Endothelial cell (in vitro differentiated cells): ENCODE measurements around the gene KCNJ6. TPM values are rescaled to one million over a fixed set of nuclear protein-coding genes. Genes with fewer than 3 reads are reported as not detected.
"Not testable (repeated sequence)": the region's sequence is repeated elsewhere in the genome, so short reads cannot be mapped to it uniquely, and the experiment has no call there.

ENCODE experiments used
- DNase-seq: peaks from one replicate; pipeline ENCODE4 v3.0.0; 2021; ENCODE audit warnings: low spot score
- H3K27ac Mint-ChIP-seq: one replicate; pipeline ENCODE4 v1.8.0; 2021; ENCODE audit warnings: mixed read lengths, inconsistent platforms; ENCODE audit not compliant: unreplicated experiment
- H3K27me3 Mint-ChIP-seq: one replicate; pipeline ENCODE4 v1.8.0; 2021; ENCODE audit warnings: mild to moderate bottlenecking, moderate library complexity, mixed read lengths, inconsistent platforms; ENCODE audit not compliant: unreplicated experiment
- H3K36me3 Mint-ChIP-seq: one replicate; pipeline ENCODE4 v1.8.0; 2021; ENCODE audit warnings: mild to moderate bottlenecking, low read depth, mixed read lengths, inconsistent platforms; ENCODE audit not compliant: unreplicated experiment
- H3K4me1 Mint-ChIP-seq: one replicate; pipeline ENCODE4 v1.8.0; 2021; ENCODE audit warnings: mild to moderate bottlenecking, mixed read lengths, inconsistent platforms; ENCODE audit not compliant: unreplicated experiment
- H3K4me3 Mint-ChIP-seq: one replicate; pipeline ENCODE4 v1.8.0; 2021; ENCODE audit warnings: mild to moderate bottlenecking, mixed read lengths, inconsistent platforms; ENCODE audit not compliant: unreplicated experiment
- H3K9me3 Mint-ChIP-seq: one replicate; pipeline ENCODE4 v1.8.0; 2021; ENCODE audit warnings: mixed read lengths, inconsistent platforms; ENCODE audit not compliant: unreplicated experiment
- total RNA-seq: library from RNA; stranded (reverse); fragmentation: NEBNext Ultra II Directional; extraction: Animal tissue kit (Norgen Biotek cat#: 25700); gene quantifications from one replicate; pipeline ENCODE4 v1.2.1, GENCODE V29; 2021; ENCODE audit not compliant: unreplicated experiment
- TF ChIP-seq, protein P1 (sequence below): fragments of 200-600 bp; sonication (generic); IDR thresholded peaks from one replicate; pipeline ENCODE4 v1.5.0; 2021; ENCODE audit warnings: antibody characterized with exemption; ENCODE audit not compliant: unreplicated experiment

KCNJ6 gene
- total RNA-seq, 1 donor from 2014 or later = 0.41 TPM

DNA sequence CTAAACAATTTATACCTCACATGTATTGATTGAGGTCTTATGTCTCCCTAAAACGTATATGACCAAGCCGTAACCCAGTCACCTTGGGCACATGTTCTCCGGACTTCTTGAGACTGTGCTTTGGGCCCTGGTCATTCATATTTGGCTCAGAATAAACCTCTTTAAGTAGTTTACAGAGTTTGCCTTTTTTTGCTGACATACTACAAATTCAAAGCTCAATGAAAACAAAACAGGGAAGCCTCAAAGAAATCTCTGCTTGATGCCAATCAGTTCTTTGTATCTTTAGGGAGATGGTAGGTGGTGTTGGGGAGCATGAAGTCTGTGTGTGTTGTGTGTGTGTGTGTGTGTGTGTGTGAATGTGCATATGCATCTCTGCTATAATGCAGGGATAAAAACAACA is 247.0 kb downstream of the KCNJ6 start:
- no peak overlapping the region for H3K27ac Mint-ChIP-seq
- no peak for DNase-seq
- H3K4me3 Mint-ChIP-seq = no peak overlapping the region
- peaks cover 2% of the 10 kb centered on the region for H3K27me3 Mint-ChIP-seq
- H3K4me1 Mint-ChIP-seq = peaks cover 20% of the 10 kb centered on the region
- H3K36me3 Mint-ChIP-seq = no peaks in the 10 kb centered on the region
- TF ChIP-seq, protein P1, sequence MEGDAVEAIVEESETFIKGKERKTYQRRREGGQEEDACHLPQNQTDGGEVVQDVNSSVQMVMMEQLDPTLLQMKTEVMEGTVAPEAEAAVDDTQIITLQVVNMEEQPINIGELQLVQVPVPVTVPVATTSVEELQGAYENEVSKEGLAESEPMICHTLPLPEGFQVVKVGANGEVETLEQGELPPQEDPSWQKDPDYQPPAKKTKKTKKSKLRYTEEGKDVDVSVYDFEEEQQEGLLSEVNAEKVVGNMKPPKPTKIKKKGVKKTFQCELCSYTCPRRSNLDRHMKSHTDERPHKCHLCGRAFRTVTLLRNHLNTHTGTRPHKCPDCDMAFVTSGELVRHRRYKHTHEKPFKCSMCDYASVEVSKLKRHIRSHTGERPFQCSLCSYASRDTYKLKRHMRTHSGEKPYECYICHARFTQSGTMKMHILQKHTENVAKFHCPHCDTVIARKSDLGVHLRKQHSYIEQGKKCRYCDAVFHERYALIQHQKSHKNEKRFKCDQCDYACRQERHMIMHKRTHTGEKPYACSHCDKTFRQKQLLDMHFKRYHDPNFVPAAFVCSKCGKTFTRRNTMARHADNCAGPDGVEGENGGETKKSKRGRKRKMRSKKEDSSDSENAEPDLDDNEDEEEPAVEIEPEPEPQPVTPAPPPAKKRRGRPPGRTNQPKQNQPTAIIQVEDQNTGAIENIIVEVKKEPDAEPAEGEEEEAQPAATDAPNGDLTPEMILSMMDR = no peak
- H3K9me3 Mint-ChIP-seq = no peaks in the 10 kb centered on the region

DNA sequence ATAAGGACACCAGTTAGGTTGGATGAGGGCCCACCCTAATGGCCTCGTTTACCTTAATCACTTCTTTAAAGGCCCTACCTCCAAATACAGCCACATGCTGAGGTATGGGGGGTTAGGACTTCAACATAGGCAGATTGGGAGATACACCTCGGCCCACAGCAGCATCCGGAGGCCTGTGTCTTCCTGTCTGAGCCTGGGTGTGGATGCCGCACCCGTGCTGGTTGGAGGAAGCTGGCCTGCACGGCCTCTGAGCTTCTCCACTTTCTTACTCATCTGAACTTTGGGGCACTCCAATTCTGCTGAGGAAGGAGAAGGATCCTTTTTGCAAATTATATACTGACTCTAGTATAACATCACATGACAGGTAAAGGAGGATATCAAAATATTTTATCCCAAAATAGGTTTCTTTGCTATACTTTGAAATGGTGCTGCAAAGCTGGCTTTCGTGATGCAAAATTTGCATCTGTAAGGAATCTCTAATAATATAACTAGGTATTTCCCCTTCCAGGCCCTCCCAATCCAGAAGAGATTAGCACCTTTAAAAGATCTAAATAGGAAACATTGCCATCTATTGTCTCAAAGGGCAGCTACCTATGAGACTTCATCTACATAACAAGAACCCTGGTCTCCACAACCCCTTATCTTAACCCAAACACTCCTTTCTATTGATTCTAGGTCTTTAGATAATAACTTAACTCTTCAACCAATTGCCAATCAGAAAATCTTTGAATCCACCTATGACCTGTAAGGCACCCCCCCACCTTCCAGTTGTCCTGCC is 247.6 kb downstream of the KCNJ6 start:
- Mint-ChIP-seq H3K36me3 (no peaks in the 10 kb centered on the region), H3K4me1 (peaks cover 19% of the 10 kb centered on the region), H3K9me3 (no peaks in the 10 kb centered on the region), H3K4me3 (no peak overlapping the region), H3K27ac (no peak overlapping the region), H3K27me3 (peaks cover 2% of the 10 kb centered on the region)
- TF ChIP-seq, protein P1 = no peak
- no peak for DNase-seq

DNA sequence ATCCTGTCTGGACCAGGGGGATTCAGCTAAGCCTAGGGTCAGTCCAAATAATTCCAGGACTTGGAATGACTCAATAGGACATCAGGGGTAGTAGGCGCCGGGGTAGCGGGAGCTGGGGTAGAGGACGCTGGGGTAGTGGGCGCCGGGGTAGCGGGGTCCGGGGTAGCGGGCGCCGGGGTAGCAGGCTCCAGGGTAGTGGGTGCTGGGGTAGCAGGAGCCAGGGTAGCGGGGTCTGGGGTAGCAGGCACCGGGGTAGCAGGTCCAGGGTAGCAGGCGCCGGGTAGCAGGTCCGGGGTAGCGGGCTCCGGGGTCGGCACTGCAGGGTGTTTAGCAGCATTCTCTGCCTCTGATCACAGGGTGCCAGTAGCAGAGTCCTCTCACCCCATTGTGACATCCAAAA is 248.9 kb downstream of the KCNJ6 start:
- no peak overlapping the region for H3K27ac Mint-ChIP-seq
- no peak overlapping the region for H3K4me3 Mint-ChIP-seq
- no peaks in the 10 kb centered on the region for H3K9me3 Mint-ChIP-seq
- DNase-seq = no peak
- TF ChIP-seq, protein P1 = no peak
- no peaks in the 10 kb centered on the region for H3K36me3 Mint-ChIP-seq
- H3K4me1 Mint-ChIP-seq = peaks cover 11% of the 10 kb centered on the region
- peaks cover 2% of the 10 kb centered on the region for H3K27me3 Mint-ChIP-seq

DNA sequence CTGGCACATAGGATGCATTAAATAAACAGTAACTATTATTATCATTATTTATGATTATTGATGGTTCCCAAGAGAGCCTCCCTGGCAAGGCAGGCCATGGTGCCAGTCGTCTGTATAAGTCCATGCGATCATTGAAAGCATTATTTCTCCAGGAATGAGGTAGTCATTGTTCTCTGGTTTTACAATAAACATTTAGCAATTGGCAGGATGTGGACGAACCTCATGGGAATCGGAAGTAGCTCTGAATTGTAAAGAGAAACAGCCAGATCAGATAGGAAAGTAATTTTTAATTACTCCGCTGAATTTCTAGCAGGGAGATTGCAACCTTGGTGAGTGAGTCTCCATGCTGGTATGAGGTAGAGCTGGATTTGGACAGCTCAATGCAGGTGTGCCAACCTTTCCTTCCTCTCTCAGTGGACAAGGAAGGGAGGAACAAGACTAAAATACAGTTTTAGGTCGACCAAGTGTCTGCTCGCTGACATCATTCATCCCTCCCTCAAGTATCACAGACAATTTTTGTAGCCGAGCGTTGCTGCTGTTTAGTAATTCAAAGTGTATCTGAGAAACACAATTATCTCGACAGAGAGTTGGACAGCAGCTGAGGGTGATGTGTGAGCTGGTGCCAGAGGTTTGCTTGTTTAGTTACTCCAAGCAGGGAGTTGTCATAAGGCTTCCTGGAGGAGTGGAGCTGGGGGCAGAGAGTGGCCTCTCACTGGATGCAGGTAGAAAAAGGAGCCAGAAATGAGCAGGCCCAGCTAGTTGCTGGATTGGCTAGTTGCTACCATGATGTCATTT is 250.8 kb downstream of the KCNJ6 start:
- H3K36me3 Mint-ChIP-seq = no peaks in the 10 kb centered on the region
- no peak overlapping the region for H3K27ac Mint-ChIP-seq
- no peaks in the 10 kb centered on the region for H3K27me3 Mint-ChIP-seq
- H3K4me3 Mint-ChIP-seq = no peak overlapping the region
- DNase-seq = no peak
- H3K4me1 Mint-ChIP-seq = peaks cover 11% of the 10 kb centered on the region
- H3K9me3 Mint-ChIP-seq = no peaks in the 10 kb centered on the region
- TF ChIP-seq, protein P1 = no peak

DNA sequence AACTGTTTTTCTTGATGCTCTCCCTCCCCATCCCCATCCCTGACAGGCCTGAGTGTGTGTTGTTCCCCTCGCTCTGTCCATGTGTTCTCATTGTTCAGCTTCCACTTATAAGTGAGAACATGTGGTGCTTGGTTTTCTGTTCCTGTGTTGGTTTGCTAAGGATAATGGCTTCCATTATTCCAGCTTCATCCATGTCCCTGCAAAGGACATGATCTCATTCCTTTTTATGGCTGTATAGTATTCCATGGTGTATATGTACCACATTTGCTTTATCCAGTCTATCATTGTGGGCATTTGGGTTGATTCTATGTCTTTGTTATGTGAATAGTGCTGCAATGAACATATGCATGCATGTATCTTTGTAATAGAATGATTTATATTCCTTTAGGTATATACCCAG is 254.0 kb downstream of the KCNJ6 start:
- H3K4me3 Mint-ChIP-seq, H3K9me3 Mint-ChIP-seq, H3K4me1 Mint-ChIP-seq, H3K27ac Mint-ChIP-seq, DNase-seq, H3K27me3 Mint-ChIP-seq, H3K36me3 Mint-ChIP-seq: not testable (repeated sequence)
